Fibroblast of mammary gland (primary cell): ENCODE data around the gene IL1RL1.

Experiments
- DNase-seq: peaks from one replicate; pipeline ENCODE4 v3.0.0-alpha.2; 2010; ENCODE audit warnings: low read depth
- H3K4me3 ChIP-seq: 2 replicates; pipeline ENCODE4 v1.5.1; 2011; ENCODE audit warnings: low read depth, mild to moderate bottlenecking, low read length, moderate library complexity; ENCODE audit not compliant: control insufficient read depth
- CTCF ChIP-seq: conservative IDR thresholded peaks from 2 replicates; pipeline ENCODE4 v1.5.1; 2011; ENCODE audit warnings: low read depth, low read length, inconsistent platforms; ENCODE audit not compliant: control insufficient read depth, insufficient read depth

The IL1RL1 gene

DNA sequence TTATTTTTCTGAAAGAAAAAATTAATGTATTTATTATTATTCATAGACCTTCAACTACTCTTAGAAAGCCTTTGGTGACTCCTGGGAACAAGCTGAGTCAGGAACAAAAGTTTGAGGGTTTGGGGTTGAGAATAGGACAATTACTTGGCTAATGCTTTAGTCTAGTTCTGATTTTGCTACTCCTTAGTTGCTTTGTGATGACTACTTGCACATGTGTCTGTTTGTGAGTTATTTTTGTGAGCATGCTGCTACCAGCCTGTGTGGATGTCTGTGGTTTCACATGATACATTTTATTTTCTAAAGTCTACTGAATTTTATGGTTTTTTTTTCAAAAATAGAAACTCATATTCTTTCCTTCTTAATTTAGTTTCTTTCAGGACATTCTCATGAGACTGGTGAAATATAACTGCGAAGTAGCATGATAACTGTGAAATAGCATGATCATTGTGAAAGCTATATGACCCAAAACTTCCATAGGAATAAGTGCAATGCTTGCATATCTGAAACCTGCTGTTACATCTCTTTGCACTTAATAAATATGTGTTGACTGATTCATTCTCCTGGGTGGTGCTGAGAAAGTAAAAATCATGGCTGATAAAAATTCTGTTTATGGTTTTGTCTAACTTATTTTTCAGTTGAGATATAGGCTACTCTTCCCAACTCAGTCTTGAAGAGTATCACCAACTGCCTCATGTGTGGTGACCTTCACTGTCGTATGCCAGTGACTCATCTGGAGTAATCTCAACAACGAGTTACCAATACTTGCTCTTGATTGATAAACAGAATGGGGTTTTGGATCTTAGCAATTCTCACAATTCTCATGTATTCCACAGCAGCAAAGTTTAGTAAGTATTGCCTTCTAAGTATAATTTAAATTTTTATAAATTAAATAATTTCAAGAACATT is 26.4 kb downstream of the IL1RL1 start:
- peak; percentile 60 for DNase-seq
- H3K4me3 ChIP-seq, result no peak overlapping the region
- no peak for TF ChIP-seq CTCF

DNA sequence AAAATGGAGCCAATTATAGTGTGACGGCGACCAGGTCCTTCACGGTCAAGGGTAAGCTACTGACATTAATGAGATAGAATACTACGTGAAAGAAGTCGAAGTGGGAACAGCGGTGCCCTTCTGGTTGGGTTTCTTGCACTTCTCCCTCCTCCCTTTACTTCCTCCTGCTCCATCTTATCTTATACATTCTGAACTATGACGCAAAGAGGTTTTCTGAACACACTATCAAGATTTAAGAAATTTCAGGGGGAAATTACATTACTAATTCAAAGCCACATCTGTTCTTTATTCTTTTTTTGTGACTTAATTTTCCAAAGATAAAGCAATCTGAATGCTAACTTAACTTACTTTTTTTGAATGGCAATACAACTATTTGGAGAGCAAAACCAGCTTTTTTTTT is 29.4 kb downstream of the IL1RL1 start:
- no peak overlapping the region for H3K4me3 ChIP-seq
- DNase-seq, result no peak
- TF ChIP-seq CTCF, result no peak

DNA sequence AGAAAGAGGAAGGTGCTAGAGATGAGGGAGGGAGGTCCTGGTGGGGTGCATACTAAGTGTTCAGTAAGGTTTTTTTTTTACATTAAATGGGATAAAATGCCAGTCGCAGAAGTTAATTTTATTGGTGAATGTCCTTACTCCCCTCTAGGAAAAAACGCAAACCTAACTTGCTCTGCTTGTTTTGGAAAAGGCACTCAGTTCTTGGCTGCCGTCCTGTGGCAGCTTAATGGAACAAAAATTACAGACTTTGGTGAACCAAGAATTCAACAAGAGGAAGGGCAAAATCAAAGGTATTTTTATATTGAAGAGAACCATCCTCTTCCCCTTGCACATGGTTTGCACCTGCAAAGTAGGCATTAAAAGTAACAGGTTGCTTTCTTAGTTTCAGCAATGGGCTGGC is 31.5 kb downstream of the IL1RL1 start:
- peak; percentile 36 for TF ChIP-seq CTCF
- peak; percentile 40 for DNase-seq
- H3K4me3 ChIP-seq, result no peak overlapping the region

- no peak for DNase-seq
- TF ChIP-seq CTCF, result no peak
Observed at GRCh38 chr2:102344397-102344796, 33.0 kb downstream of the IL1RL1 start.

GRCh38 chr2:102345329-102345920 is 34.1 kb downstream of the IL1RL1 start:
- no peak for TF ChIP-seq CTCF
- no peak for DNase-seq

More at GRCh38 chr2:102344397-102344796, 33.0 kb downstream of the IL1RL1 start:
- no peak overlapping the region for H3K4me3 ChIP-seq

DNA sequence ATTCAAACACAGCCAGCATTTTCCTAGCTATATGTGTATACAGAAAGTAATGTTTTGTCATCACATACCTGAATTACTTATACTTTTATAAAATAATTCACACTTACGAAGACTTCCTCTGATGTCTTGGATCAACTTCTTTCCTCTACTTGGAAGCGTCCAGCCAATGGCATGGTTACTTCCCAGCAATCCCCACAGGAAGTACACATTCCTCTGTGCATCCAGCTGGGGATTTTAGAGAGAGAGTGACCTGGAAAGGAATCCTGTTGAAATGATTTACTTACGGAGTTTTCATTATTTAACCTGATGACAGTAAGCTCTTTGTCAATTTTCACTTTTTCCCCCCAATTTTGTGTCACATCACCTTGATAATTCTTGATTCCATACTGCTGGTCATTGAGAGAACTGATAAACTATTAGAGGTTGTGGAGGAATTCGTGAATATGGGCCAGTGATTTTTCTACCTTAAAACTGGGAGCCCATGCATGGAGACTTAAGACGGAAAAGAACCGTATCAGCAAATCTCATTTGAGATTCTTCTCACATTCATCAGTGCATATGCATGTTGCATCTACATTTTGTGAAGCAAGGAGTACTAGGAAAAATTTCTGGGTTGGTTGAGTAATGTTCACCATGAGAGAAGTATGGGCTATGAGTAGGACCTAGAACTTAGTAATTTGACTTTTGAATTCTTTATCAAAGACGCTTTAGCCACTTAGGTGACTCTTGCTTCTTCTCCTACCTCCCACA is 35.2 kb downstream of the IL1RL1 start:
- no peak overlapping the region for H3K4me3 ChIP-seq
- TF ChIP-seq CTCF, result no peak
- DNase-seq, result no peak

More at GRCh38 chr2:102345329-102345920, 34.1 kb downstream of the IL1RL1 start:
- H3K4me3 ChIP-seq, result no peak overlapping the region
